OCI-LY1 (cell line): Measurements from ENCODE around the gene ZNF318.
"Not testable (repeated sequence)": the region's sequence is repeated elsewhere in the genome, so short reads cannot be mapped to it uniquely, and the experiment has no call there.

Experiments
- H2AFZ ChIP-seq: fragments of 200-600 bp; sonication (generic), shearing (Covaris generic); 2 replicates; pipeline ENCODE4 v1.6.0; 2014; ENCODE audit warnings: antibody characterized with exemption, mild to moderate bottlenecking, low read length
- H3F3A ChIP-seq: fragments of 200-600 bp; sonication (generic), shearing (Covaris generic); 2 replicates; pipeline ENCODE4 v1.6.0; 2014; ENCODE audit warnings: mild to moderate bottlenecking, antibody characterized with exemption, low read length, moderate library complexity; ENCODE audit not compliant: insufficient read depth
- H3K27ac ChIP-seq: fragments of 200-600 bp; sonication (generic); 2 replicates; pipeline ENCODE4 v1.5.1; 2014; ENCODE audit warnings: low read length, mixed run types, mild to moderate bottlenecking, low read depth; ENCODE audit not compliant: poor library complexity, severe bottlenecking
- H3K27me3 ChIP-seq: fragments of 200-600 bp; sonication (generic); 2 replicates; pipeline ENCODE4 v1.6.0; 2014; ENCODE audit warnings: antibody characterized with exemption, mild to moderate bottlenecking, low read length, moderate library complexity; ENCODE audit not compliant: insufficient read depth
- H3K36me3 ChIP-seq: fragments of 200-600 bp; sonication (generic); 2 replicates; pipeline ENCODE4 v1.6.1; 2014; ENCODE audit warnings: mild to moderate bottlenecking, antibody characterized with exemption, low read length, moderate library complexity, mixed read lengths; ENCODE audit not compliant: insufficient read depth
- H3K4me1 ChIP-seq: fragments of 200-600 bp; sonication (generic); 2 replicates; pipeline ENCODE4 v1.5.1; 2014; ENCODE audit warnings: mild to moderate bottlenecking, low read length, moderate library complexity; ENCODE audit not compliant: insufficient read depth, severe bottlenecking
- H3K4me2 ChIP-seq: fragments of 200-600 bp; sonication (generic), shearing (Covaris generic); 2 replicates; pipeline ENCODE4 v1.6.1; 2014; ENCODE audit warnings: low read length
- H3K4me3 ChIP-seq: fragments of 200-600 bp; sonication (generic); 2 replicates; pipeline ENCODE4 v1.5.1; 2014; ENCODE audit warnings: low read length, low read depth, mild to moderate bottlenecking, mixed read lengths; ENCODE audit not compliant: poor library complexity, severe bottlenecking
- H3K79me2 ChIP-seq: fragments of 200-600 bp; shearing (Covaris generic); 2 replicates; pipeline ENCODE4 v1.6.1; 2016; ENCODE audit warnings: mixed run types, low read length, mixed read lengths; ENCODE audit not compliant: insufficient read depth
- H3K9ac ChIP-seq: fragments of 200-600 bp; sonication (generic), shearing (Covaris generic); 2 replicates; pipeline ENCODE4 v1.6.1; 2014; ENCODE audit warnings: mild to moderate bottlenecking, low read length, mixed read lengths
- H3K9me2 ChIP-seq: fragments of 200-600 bp; sonication (generic), shearing (Covaris generic); 2 replicates; pipeline ENCODE4 v1.6.1; 2014; ENCODE audit warnings: low read depth, mild to moderate bottlenecking, low read length, mixed read lengths
- H3K9me3 ChIP-seq: fragments of 200-600 bp; shearing (Covaris generic); 2 replicates; pipeline ENCODE4 v1.6.1; 2014; ENCODE audit warnings: low read length, mixed read lengths
- H4K20me1 ChIP-seq: fragments of 200-600 bp; sonication (generic), shearing (Covaris generic); 2 replicates; pipeline ENCODE4 v1.6.0; 2016; ENCODE audit warnings: mild to moderate bottlenecking, low read length; ENCODE audit not compliant: insufficient read depth
- CTCF ChIP-seq: fragments of 200-600 bp; sonication (generic), shearing (Covaris generic); IDR thresholded peaks from 2 replicates; pipeline ENCODE4 v1.5.1; 2017; ENCODE audit warnings: mild to moderate bottlenecking, antibody characterized with exemption, low read length, moderate library complexity, mixed read lengths
- EZH2 ChIP-seq: fragments of 200-600 bp; sonication (generic), shearing (Covaris generic); IDR thresholded peaks from 2 replicates; pipeline ENCODE4 v1.8.0; 2017; ENCODE audit warnings: borderline replicate concordance, mixed run types, mild to moderate bottlenecking, antibody characterized with exemption, low read length, moderate library complexity, mixed read lengths

Gene ZNF318

GRCh38 chr6:43412541-43412940 is 43.1 kb upstream of the ZNF318 start:
- Histone ChIP-seq H3K79me2 (no peaks in the 10 kb centered on the region), H3K4me1 (no peaks in the 10 kb centered on the region), H3K4me3 (no peak overlapping the region), H3F3A (no peaks in the 10 kb centered on the region), H3K36me3 (no peaks in the 10 kb centered on the region), H3K4me2 (no peak overlapping the region), H2AFZ (no peak overlapping the region), H3K9me2 (no peaks in the 10 kb centered on the region), H3K27ac (no peak overlapping the region), H3K27me3 (peaks cover 6% of the 10 kb centered on the region; the same call in 1 of the 2 replicates), H3K9ac (no peak overlapping the region), H4K20me1 (no peaks in the 10 kb centered on the region), H3K9me3 (no peaks in the 10 kb centered on the region)
- TF ChIP-seq EZH2 (no peak), CTCF (no peak)

- not testable (repeated sequence) for H3K9ac ChIP-seq, H3K27ac ChIP-seq, H3K9me3 ChIP-seq, H3K27me3 ChIP-seq, H3K36me3 ChIP-seq, H3K4me3 ChIP-seq, H3K4me1 ChIP-seq, H3K79me2 ChIP-seq, H3F3A ChIP-seq, H3K9me2 ChIP-seq, H2AFZ ChIP-seq, H4K20me1 ChIP-seq, H3K4me2 ChIP-seq
Measured at GRCh38 chr6:43410776-43411175, 41.3 kb upstream of the ZNF318 start.

GRCh38 chr6:43408259-43408658 is 38.8 kb upstream of the ZNF318 start:
- Histone ChIP-seq H2AFZ (no peak overlapping the region), H3K36me3 (no peaks in the 10 kb centered on the region), H3K4me2 (no peak overlapping the region), H3K4me1 (no peaks in the 10 kb centered on the region), H3K9me3 (no peaks in the 10 kb centered on the region), H3K4me3 (no peak overlapping the region), H4K20me1 (no peaks in the 10 kb centered on the region), H3F3A (no peaks in the 10 kb centered on the region), H3K79me2 (no peaks in the 10 kb centered on the region), H3K9me2 (no peaks in the 10 kb centered on the region), H3K9ac (no peak overlapping the region), H3K27ac (no peak overlapping the region), H3K27me3 (peaks cover 6% of the 10 kb centered on the region; the same call in 1 of the 2 replicates)
- TF ChIP-seq EZH2 (no peak), CTCF (no peak)

GRCh38 chr6:43407296-43407695 is 37.8 kb upstream of the ZNF318 start:
- Histone ChIP-seq H3K79me2 (no peaks in the 10 kb centered on the region), H3K9me3 (no peaks in the 10 kb centered on the region), H3K9me2 (no peaks in the 10 kb centered on the region), H3K27me3 (no peaks in the 10 kb centered on the region), H3K36me3 (no peaks in the 10 kb centered on the region), H3K4me2 (no peak overlapping the region), H2AFZ (no peak overlapping the region), H4K20me1 (no peaks in the 10 kb centered on the region), H3F3A (no peaks in the 10 kb centered on the region), H3K9ac (no peak overlapping the region), H3K27ac (no peak overlapping the region), H3K4me1 (no peaks in the 10 kb centered on the region), H3K4me3 (no peak overlapping the region)
- TF ChIP-seq EZH2 (no peak), CTCF (no peak)
